ENCODE measurements around the gene RPL27A.

Gene RPL27A

GRCh38 chr11:8683115-8683807 lies 669 bp downstream of the RPL27A start:
- in situ Hi-C loops (cut with HindIII; ENCODE audit: low sequenced_read_pairs), result no loop called here
- no peak for DNase-seq (ENCODE audit: low read depth, low spot score)
- no peak for TF ChIP-seq CTCF (IDR thresholded peaks at IDR 0.05; ENCODE audit: low read depth, low read length)
- H3K4me3 ChIP-seq (ENCODE audit: low read depth, low read length), result peak overlapping the region; percentile 98

- no peak for DNase-seq (ENCODE audit: low read depth, low spot score)
- peak overlapping the region; percentile 98 for H3K4me3 ChIP-seq (ENCODE audit: low read depth, low read length)
- no peak for TF ChIP-seq CTCF (IDR thresholded peaks at IDR 0.05; ENCODE audit: low read depth, low read length)
- in situ Hi-C loops (cut with HindIII; ENCODE audit: low sequenced_read_pairs), result no loop called here
These were observed 2.2 kb downstream of the RPL27A start for GRCh38 chr11:8684600-8685290.

- DNase-seq (ENCODE audit: low read depth, low spot score), result no peak
- no peak for TF ChIP-seq CTCF (IDR thresholded peaks at IDR 0.05; ENCODE audit: low read depth, low read length)
- H3K4me3 ChIP-seq (ENCODE audit: low read depth, low read length), result no peak overlapping the region
- in situ Hi-C loops (cut with HindIII; ENCODE audit: low sequenced_read_pairs), result no loop called here
These were observed 2.7 kb downstream of the RPL27A start for GRCh38 chr11:8685306-8685705.

GRCh38 chr11:8685820-8686219 lies 3.2 kb downstream of the RPL27A start:
- no peak overlapping the region for H3K4me3 ChIP-seq (ENCODE audit: low read depth, low read length)
- no peak for DNase-seq (ENCODE audit: low read depth, low spot score)
- no peak for TF ChIP-seq CTCF (IDR thresholded peaks at IDR 0.05; ENCODE audit: low read depth, low read length)
- in situ Hi-C loops (cut with HindIII; ENCODE audit: low sequenced_read_pairs), result no loop called here

- no peak for DNase-seq (ENCODE audit: low read depth, low spot score)
- in situ Hi-C loops (cut with HindIII; ENCODE audit: low sequenced_read_pairs), result no loop called here
- no peak overlapping the region for H3K4me3 ChIP-seq (ENCODE audit: low read depth, low read length)
- TF ChIP-seq CTCF (IDR thresholded peaks at IDR 0.05; ENCODE audit: low read depth, low read length), result no peak
These were observed 3.7 kb downstream of the RPL27A start for GRCh38 chr11:8686325-8686724.

GRCh38 chr11:8688414-8689362 lies 6.1 kb downstream of the RPL27A start:
- in situ Hi-C loops (cut with HindIII; ENCODE audit: low sequenced_read_pairs), result no loop called here
- no peak for TF ChIP-seq CTCF (IDR thresholded peaks at IDR 0.05; ENCODE audit: low read depth, low read length)
- peak overlapping the region; percentile 60 for H3K4me3 ChIP-seq (ENCODE audit: low read depth, low read length)

More at GRCh38 chr11:8688414-8689362, 6.1 kb downstream of the RPL27A start:
- DNase-seq (ENCODE audit: low read depth, low spot score), result peak; percentile 96

Data from astrocyte of the spinal cord (primary cell).